GM12891 (cell line): ENCODE results near the gene PKD2.

Experiments used
- PAX5 ChIP-seq: IDR thresholded peaks from 2 replicates; pipeline ENCODE4 v1.6.1; 2011; ENCODE audit warnings: low read length, moderate library complexity, mild to moderate bottlenecking; ENCODE audit not compliant: insufficient read depth, severe bottlenecking
- POLR2A ChIP-seq: IDR thresholded peaks from 2 replicates; pipeline ENCODE4 v1.6.1; 2011; ENCODE audit warnings: low read depth, low read length, control low read depth
- POLR2AphosphoS5 ChIP-seq: IDR thresholded peaks from 2 replicates; pipeline ENCODE4 v1.6.1; 2011; ENCODE audit warnings: low read depth, low read length, control low read depth
- POU2F2 ChIP-seq: IDR thresholded peaks from 2 replicates; pipeline ENCODE4 v1.6.1; 2011; ENCODE audit warnings: low read depth, mild to moderate bottlenecking, control low read depth, low read length, moderate library complexity
- SPI1 ChIP-seq: IDR thresholded peaks from 2 replicates; pipeline ENCODE4 v1.6.1; 2011; ENCODE audit warnings: low read depth, low read length, control low read depth
- TAF1 ChIP-seq: IDR thresholded peaks from 2 replicates; pipeline ENCODE4 v1.6.1; 2011; ENCODE audit warnings: low read depth, low read length, control low read depth

GRCh38 chr4:88030565-88031310 lies 23.3 kb downstream of the PKD2 start:
- TF ChIP-seq POLR2A = no peak
- no peak for TF ChIP-seq PAX5
- TF ChIP-seq POLR2AphosphoS5 = no peak
- TF ChIP-seq TAF1 = no peak
- TF ChIP-seq SPI1 = no peak
- no peak for TF ChIP-seq POU2F2
